Keratinocyte (primary cell): ENCODE results near the gene KTN1. TPM values are rescaled to one million over a fixed set of nuclear protein-coding genes. Genes with fewer than 3 reads are reported as not detected.

Source experiments
- DNase-seq: peaks from one replicate; pipeline ENCODE4 v3.0.0-alpha.2; 2011; ENCODE audit warnings: low read depth, missing footprints, low spot score
- FAIRE-seq: peaks from 2 replicates; lab custom pipeline; 2011; peaks lifted over from hg19 to GRCh38; lab: Jason Lieb, UNC
- H2AFZ ChIP-seq: 2 replicates; pipeline ENCODE4 v1.6.0; 2012; ENCODE audit warnings: low read length, control low read depth, inconsistent platforms; ENCODE audit not compliant: control insufficient read depth
- H3K27ac ChIP-seq: 2 replicates; pipeline ENCODE4 v1.5.1; 2011; ENCODE audit warnings: low read length; ENCODE audit not compliant: control insufficient read depth, insufficient read depth
- H3K27me3 ChIP-seq: 3 replicates; pipeline ENCODE4 v1.6.0; 2011; ENCODE audit warnings: low read length; ENCODE audit not compliant: control insufficient read depth, insufficient read depth; ENCODE audit errors: extremely low read depth
- H3K36me3 ChIP-seq, 2 experiments: 2 replicates in 1 of 2; 3 replicates in 1 of 2; pipeline ENCODE4 v1.5.1; 2011; ENCODE audit warnings: low read length in 2 of 2, mild to moderate bottlenecking in 1 of 2; ENCODE audit not compliant: control insufficient read depth in 2 of 2, insufficient read depth in 2 of 2; ENCODE audit errors: extremely low read depth in 1 of 2
- H3K4me1 ChIP-seq: 3 replicates; pipeline ENCODE4 v1.5.1; 2011; ENCODE audit warnings: low read length; ENCODE audit not compliant: control insufficient read depth, insufficient read depth; ENCODE audit errors: extremely low read depth
- H3K4me2 ChIP-seq: 3 replicates; pipeline ENCODE4 v1.6.0; 2011; ENCODE audit warnings: low read depth, low read length; ENCODE audit not compliant: control insufficient read depth, insufficient read depth; ENCODE audit errors: extremely low read depth
- H3K4me3 ChIP-seq, 3 experiments: fragments of 200-600 bp in 1 of 3; sonication (generic) in 1 of 3; 2 replicates in 2 of 3; 3 replicates in 1 of 3; pipeline ENCODE4 v1.5.1; 2011 to 2016; ENCODE audit warnings: low read length in 3 of 3, mild to moderate bottlenecking in 3 of 3, control low read depth in 2 of 3, inconsistent platforms in 1 of 3, low read depth in 1 of 3, mixed read lengths in 1 of 3, mixed run types in 1 of 3, moderate library complexity in 1 of 3; ENCODE audit not compliant: control insufficient read depth in 2 of 3, insufficient read depth in 2 of 3; ENCODE audit errors: extremely low read depth in 1 of 3
- H3K79me2 ChIP-seq: 2 replicates; pipeline ENCODE4 v1.6.0; 2012; ENCODE audit warnings: low read length; ENCODE audit not compliant: control insufficient read depth, insufficient read depth
- H3K9ac ChIP-seq: 3 replicates; pipeline ENCODE4 v1.6.0; 2011; ENCODE audit warnings: low read length; ENCODE audit not compliant: control insufficient read depth, insufficient read depth; ENCODE audit errors: extremely low read depth
- H3K9me1 ChIP-seq: 3 replicates; pipeline ENCODE4 v1.6.0; 2011; ENCODE audit warnings: low read length; ENCODE audit not compliant: control insufficient read depth, insufficient read depth; ENCODE audit errors: extremely low read depth
- H3K9me3 ChIP-seq: 2 replicates; pipeline ENCODE4 v1.5.1; 2012; ENCODE audit warnings: low read depth, low read length; ENCODE audit not compliant: control insufficient read depth
- H4K20me1 ChIP-seq: 3 replicates; pipeline ENCODE4 v1.6.0; 2011; ENCODE audit warnings: low read length; ENCODE audit not compliant: control insufficient read depth, insufficient read depth; ENCODE audit errors: extremely low read depth
- EZH2 ChIP-seq: IDR thresholded peaks from one replicate; pipeline ENCODE4 v1.6.1; 2012; ENCODE audit warnings: inconsistent platforms, mild to moderate bottlenecking, low read length, moderate library complexity
- dilution Hi-C: fragments of 300-500 bp; cut with MboI; formaldehyde crosslinking; loops from one replicate; pipeline ENCODE4 v1.7.0; 2020; ENCODE audit warnings: low sequenced_read_pairs; ENCODE audit not compliant: extremely low pct_ligation_motif_present
- polyA plus RNA-seq, 5 experiments: library from polyadenylated mRNA; depleted of rRNA in 3 of 5; stranded (reverse) in 3 of 5; stranded (forward) in 1 of 5; unstranded in 1 of 5; fragments of >200 nt; gene quantifications; 1 replicate in 1 of 5; 2 replicates in 3 of 5; 3 replicates in 1 of 5; pipeline versions ENCODE4 v1.2.1 to v1.2.3, GENCODE V29; 2011 to 2012; ENCODE audit warnings: missing spikeins in 2 of 5, low read depth in 1 of 5, low replicate concordance in 1 of 5
- small RNA-seq, 3 experiments: library from RNA; depleted of rRNA; stranded (forward); fragments of <200 nt; gene quantifications; one replicate each; pipeline ENCODE3, GENCODE V24; 2012; ENCODE audit warnings: low read depth in 3 of 3, low replicate concordance in 1 of 3; ENCODE audit not compliant: insufficient read length in 3 of 3
- TF ChIP-seq, protein P1 (sequence below), 3 experiments: IDR thresholded peaks in 1 of 3; conservative IDR thresholded peaks in 1 of 3; optimal IDR thresholded peaks in 1 of 3; 2 replicates in 2 of 3; 3 replicates in 1 of 3; pipeline versions ENCODE3 to v1.5.1; 2011; ENCODE audit warnings: low read length in 3 of 3, mild to moderate bottlenecking in 3 of 3, moderate library complexity in 2 of 3, control low read depth in 1 of 3, inconsistent platforms in 1 of 3; ENCODE audit not compliant: insufficient read depth in 2 of 3; ENCODE audit errors: extremely low read depth in 1 of 3

The KTN1 gene
- polyA plus RNA-seq, 1 donor (not counting 4 experiments of a cell fraction or from before 2014, with no cell fraction given): 121 TPM

GRCh38 chr14:55733599-55733998 lies 153.6 kb downstream of the KTN1 start:
- Histone ChIP-seq H3K27ac (no peak overlapping the region), H3K79me2 (no peaks in the 10 kb centered on the region), H3K27me3 (no peaks in the 10 kb centered on the region), H4K20me1 (no peaks in the 10 kb centered on the region), H3K36me3 (no peaks in the 10 kb centered on the region), H3K9ac (no peak overlapping the region), H3K9me3 (peaks cover 2% of the 10 kb centered on the region), H2AFZ (no peak overlapping the region), H3K4me2 (no peak overlapping the region), H3K4me3 (no peak overlapping the region), H3K9me1 (no peaks in the 10 kb centered on the region), H3K4me1 (no peaks in the 10 kb centered on the region)
- DNase-seq (no peak), FAIRE-seq (no peak)
- TF ChIP-seq, protein P1, sequence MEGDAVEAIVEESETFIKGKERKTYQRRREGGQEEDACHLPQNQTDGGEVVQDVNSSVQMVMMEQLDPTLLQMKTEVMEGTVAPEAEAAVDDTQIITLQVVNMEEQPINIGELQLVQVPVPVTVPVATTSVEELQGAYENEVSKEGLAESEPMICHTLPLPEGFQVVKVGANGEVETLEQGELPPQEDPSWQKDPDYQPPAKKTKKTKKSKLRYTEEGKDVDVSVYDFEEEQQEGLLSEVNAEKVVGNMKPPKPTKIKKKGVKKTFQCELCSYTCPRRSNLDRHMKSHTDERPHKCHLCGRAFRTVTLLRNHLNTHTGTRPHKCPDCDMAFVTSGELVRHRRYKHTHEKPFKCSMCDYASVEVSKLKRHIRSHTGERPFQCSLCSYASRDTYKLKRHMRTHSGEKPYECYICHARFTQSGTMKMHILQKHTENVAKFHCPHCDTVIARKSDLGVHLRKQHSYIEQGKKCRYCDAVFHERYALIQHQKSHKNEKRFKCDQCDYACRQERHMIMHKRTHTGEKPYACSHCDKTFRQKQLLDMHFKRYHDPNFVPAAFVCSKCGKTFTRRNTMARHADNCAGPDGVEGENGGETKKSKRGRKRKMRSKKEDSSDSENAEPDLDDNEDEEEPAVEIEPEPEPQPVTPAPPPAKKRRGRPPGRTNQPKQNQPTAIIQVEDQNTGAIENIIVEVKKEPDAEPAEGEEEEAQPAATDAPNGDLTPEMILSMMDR (optimal IDR thresholded peaks at IDR 0.05 in 1 of 3, IDR thresholded peaks at IDR 0.05 in 1 of 3, conservative IDR thresholded peaks at IDR 0.05 in 1 of 3; ENCODE audit: extremely low read depth in 1 of 3, insufficient read depth in 2 of 3, low read length in 3 of 3): no peak
- no peak for TF ChIP-seq EZH2
- dilution Hi-C loops: no loop called here

Small RNAs within 50 kb of the gene (small RNA-seq; reads per million reads assigned to genes)
- gene RF00019: 0 reads per million in 3 experiments

Other genes with a start within 250 kb of the KTN1 start
- 4.4 to 7.0 TPM (median 6.4 TPM) in 3 replicates for gene ATG14, start 168.4 kb upstream of the KTN1 start, polyA plus RNA-seq
- not detected in 3 replicates for gene TBPL2, start 139.6 kb upstream of the KTN1 start, polyA plus RNA-seq